NOMO-1 treated with DMSO at 0.1 percent for 48 hours (cell line): ENCODE results near the gene TRIM15.
A peak's percentile ranks its signal among the peaks of the same experiment; 100 is the strongest.
"Not testable (repeated sequence)": the region's sequence is repeated elsewhere in the genome, so short reads cannot be mapped to it uniquely, and the experiment has no call there.

Experiments used
- DNase-seq: peaks from one replicate; lab custom pipeline; 2025; ENCODE audit not compliant: unreplicated experiment; lab: John Stamatoyannopoulos, UW

The TRIM15 gene

DNA sequence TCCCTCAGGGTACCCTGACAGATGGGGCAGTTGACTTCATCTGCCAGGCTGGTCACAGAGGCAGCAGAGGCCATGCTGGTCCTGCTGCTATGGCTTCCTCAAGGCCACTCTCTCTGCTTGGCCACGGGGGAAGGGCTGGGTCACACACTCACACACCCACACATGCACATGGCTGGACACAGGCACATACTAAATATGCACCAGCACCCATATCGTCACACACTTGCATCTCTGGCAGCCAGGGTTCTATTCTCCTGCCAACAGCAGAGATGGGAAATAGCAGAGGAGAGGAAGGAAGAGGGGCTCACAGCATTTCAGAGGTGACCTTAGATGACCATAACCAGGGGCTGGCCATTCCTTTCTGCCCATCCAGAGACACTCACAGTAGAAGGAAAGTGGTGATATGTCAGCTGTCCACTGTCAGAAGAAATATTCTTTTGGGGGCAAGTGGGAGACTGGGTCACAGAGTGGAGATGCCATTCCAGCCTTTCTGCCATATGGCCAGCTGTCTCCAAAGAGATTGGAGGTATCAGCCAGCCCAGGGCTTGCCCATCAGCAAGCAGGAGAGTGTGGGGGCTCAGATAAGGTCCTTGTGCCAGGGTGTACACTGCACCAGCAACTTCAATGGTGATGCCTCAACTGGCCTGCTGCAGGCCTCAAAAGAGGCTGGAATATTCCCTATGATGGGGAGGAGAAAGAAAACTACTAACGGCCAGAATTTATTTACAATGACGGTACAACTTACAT lies 2.4 kb upstream of the TRIM15 start, which contains the start of gene TRIM10:
Gene TRIM10 (minus strand): TSS at position 427 of the 747 bp plus-strand sequence. CDS start 353 bp downstream, at position 74.
- DNase-seq: no peak

DNA sequence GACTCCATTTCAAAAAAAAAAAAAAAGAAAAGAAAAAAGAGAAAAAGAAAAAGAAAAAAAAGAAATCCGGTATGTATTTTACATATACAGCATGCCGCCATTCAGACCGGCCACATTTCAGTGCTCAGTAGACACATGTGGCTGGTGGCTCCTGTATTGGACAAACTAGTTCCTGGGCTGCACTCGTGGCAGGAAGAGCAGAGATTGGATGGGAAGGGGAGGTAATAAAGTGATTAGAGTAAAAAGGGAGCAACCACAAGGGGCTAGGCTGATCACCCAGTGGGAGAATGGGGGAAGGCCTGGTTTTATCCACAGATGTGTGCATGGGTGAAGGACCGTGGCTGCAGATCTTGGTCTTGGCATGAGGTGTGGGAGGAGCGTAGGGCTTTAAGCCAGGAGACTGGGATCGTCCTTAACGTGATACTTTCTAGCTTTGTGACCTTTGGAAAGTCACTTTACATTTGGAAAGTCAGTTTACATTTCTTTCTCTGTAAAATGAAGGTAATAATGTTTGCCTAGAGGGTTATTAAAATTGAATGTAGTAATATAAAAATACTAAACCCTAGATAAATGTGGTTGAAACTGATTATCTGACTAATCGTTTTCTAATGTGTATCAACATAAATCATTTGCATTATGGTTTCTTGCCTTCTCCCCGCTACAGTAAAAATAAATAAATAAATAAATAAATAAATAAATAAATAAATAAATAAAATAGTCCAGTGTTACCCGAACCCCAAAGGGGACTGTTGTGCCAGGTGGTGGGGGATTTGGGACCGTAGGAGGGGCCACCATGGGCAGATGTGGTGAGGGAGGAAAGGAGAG lies 869 bp upstream of the TRIM15 start:
- no peak for DNase-seq

DNA sequence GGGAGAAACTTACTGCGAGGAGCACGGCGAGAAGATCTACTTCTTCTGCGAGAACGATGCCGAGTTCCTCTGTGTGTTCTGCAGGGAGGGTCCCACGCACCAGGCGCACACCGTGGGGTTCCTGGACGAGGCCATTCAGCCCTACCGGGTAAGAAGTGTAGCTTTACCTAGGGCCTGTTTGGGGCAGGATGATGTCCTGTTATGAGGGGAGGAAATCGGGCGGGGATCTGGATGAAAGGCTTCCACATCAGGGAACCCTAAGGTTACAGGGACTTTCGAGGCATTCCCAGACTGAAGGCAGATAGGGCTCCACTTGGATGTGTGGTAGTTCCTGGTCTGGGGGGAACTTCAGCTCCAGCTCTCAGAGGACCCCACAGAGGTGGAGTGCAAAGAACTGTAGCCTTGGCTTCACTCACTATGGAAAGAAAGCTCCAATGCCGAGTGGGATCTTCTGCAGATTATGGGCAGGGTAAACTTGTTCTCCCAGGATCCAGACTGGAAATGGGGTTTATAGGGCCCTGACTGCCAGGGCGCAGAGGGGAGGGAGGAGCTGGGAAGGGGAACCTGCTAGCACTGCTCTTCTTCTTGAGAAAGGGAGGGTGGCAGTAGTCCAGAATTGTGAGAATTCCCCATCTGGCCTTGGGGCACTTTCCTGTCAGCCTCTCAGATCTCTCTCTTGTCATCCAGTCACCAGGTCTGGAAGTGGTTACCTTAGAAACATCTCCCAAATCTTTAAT lies 740 bp downstream of the TRIM15 start:
- DNase-seq: no peak

DNA sequence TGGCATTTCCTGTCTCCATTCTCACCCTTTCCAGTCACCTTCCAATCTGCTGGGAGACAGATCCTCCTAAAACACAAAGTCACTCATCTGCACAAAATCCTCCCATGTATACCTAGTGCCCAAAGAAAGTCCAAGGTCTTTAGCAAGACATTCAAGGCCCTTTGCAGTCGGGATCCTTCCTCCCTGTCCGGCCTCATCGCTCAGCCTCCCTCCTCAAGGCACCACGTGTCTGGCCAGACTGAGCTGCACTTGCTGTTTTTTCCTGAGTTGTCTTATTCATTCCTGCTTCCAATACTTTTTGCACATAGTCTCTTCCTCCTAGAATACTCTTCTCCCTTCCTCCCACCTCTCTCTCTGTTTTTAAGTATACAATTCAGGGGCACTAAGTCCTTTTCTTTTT lies 1.4 kb downstream of the TRIM15 start:
- no peak for DNase-seq

- DNase-seq: not testable (repeated sequence)
Measured at GRCh38 chr6:30165238-30165637, 1.9 kb downstream of the TRIM15 start.

- no peak for DNase-seq
Measured at GRCh38 chr6:30167101-30167500, 3.8 kb downstream of the TRIM15 start.

GRCh38 chr6:30168741-30169140 lies 5.4 kb downstream of the TRIM15 start:
- DNase-seq: no peak

DNA sequence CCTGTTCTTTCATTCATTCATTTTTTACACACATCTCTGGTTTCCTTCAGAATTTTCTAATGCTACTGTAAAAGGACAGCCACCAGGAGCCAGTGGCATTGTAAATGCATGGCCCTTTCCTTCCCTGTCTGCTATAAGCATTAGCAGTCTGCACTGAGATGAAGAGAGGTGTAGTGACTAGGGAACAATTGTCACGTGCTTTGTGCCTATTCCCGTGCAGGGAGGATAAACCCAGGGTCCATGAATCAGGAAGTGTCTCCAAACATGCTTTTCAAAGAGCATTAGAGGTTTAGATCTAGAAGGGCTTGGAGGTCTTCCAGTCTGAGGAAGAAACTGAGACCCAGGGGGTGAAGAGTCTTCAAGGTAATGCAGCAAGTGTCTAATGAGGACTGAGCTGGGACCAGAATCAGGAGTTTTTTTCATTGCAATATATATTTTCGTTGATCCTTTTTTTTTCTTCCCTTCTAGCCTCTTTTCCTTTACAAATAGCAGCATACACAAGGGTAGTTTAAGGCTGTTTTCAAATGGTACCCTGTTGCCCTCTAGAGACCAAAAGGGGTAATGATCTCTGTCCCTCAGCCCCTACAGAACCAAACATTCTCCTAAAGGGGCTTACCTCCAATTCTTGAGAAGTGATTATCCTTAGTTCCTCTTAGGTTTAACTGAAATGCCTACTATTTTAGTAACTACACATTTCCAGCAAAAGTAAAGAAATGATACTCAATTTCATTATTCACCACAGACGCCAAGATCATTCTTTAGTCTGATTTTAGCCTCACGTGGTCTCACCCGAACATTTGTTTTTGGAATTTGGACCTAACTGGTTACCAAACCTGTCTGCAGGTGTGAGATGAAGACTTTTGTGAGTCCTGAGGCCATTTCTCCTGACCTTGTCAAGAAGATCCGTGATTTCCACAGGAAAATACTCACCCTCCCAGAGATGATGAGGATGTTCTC lies 6.6 kb downstream of the TRIM15 start:
- peak; percentile 47 for DNase-seq

DNA sequence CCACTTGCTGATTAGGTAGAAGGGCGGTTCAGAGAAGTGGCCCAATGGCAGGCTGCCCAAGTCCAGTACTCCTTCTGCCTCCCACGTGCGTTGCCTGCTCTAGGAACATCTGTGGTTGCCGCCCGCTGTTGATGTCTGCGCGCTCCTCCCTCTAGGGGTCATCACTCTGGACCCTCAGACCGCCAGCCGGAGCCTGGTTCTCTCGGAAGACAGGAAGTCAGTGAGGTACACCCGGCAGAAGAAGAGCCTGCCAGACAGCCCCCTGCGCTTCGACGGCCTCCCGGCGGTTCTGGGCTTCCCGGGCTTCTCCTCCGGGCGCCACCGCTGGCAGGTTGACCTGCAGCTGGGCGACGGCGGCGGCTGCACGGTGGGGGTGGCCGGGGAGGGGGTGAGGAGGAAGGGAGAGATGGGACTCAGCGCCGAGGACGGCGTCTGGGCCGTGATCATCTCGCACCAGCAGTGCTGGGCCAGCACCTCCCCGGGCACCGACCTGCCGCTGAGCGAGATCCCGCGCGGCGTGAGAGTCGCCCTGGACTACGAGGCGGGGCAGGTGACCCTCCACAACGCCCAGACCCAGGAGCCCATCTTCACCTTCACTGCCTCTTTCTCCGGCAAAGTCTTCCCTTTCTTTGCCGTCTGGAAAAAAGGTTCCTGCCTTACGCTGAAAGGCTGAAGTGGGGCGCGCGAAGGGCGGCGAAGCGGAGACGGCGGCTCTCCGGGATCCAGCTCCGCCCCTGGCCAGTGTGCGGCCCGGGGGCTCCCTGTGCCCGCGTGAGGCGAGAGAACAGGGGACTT lies 8.5 kb downstream of the TRIM15 start:
- DNase-seq: no peak

- no peak for DNase-seq
Measured at GRCh38 chr6:30172681-30173080, 9.3 kb downstream of the TRIM15 start.

DNA sequence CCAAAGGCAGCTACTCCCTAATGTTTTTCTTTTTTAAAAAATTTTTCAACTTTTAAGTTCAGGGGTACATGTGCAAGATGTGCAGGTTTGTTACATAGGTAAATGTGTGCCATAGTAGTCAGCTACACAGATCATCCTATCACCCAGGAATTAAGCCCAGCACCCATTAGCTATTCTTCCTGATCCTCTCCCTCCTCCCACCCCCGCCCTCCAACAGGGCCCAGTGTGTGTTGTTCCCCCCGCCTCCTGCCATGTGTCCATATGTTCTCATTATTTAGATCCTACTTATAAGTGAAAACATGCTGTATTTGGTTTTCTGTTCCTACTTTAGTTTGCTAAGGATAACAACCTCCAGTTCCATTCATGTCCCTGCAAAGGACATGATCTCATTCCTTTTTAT lies 12.4 kb downstream of the TRIM15 start:
- DNase-seq: no peak

DNA sequence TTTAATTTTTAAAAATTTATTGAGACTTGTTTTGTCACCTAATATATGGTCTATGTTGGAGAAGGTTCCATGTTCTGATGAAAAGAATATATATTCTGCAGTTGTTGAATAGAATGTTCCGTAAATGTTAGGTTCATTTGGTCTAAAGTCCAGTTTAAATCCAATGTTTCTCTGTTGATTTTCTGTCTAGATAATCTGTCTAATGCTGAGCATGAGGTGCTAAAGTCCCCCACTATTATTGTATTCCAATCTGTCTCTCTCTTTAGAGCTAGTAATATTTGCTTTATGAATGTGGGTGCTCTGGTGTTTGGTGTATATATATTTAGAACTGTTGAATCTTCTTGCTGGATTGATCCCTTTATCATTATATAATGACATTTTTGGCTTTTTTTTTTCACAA lies 15.5 kb downstream of the TRIM15 start:
- DNase-seq: no peak

DNA sequence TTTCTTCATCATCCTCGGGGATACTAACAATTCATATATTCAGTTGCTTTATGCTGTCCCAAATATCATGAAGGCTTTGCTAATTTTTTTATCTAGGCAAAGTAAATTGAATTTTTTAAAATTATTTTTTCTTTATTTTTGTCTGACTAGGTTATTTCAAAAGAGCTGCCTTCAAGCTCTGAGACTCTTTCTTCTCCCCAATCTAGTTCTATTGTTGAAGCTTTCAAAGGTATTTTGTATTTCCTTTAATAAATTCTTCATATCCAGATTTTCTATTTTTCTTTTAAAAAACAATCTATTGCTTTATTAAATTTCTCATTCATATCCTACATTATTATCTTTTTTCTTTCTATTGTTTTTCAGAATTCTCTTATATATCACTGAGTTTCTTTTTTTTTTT lies 16.8 kb downstream of the TRIM15 start:
- no peak for DNase-seq

DNA sequence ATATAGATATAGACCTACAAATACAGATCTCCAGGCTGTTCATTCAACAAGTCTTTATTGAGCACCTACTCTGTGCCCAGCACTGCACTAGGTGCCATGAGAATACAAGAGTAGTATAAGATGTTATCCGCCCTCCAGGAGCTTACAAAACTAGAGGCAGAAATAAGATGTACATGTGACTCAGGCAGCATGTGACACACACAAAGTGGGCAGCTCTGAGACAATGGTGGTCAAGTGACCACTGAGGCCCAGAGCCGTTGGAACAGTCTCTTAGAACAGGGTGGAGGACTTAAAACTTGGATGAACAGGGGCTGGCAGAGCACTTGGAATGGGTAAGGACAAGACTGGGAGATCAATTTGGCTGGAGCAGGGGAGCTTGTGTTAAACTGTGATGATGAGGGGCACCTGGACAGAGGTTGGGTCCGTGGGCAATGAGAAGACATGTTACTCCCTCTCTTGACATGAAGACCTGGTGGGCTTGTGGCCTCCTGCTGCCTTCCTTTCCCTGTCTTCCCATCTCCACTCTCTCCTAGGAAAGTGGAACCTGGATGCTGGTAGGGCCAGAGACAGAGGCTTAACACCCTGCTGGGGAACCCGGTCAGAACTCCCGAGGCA lies 21.2 kb downstream of the TRIM15 start:
- no peak for DNase-seq

DNA sequence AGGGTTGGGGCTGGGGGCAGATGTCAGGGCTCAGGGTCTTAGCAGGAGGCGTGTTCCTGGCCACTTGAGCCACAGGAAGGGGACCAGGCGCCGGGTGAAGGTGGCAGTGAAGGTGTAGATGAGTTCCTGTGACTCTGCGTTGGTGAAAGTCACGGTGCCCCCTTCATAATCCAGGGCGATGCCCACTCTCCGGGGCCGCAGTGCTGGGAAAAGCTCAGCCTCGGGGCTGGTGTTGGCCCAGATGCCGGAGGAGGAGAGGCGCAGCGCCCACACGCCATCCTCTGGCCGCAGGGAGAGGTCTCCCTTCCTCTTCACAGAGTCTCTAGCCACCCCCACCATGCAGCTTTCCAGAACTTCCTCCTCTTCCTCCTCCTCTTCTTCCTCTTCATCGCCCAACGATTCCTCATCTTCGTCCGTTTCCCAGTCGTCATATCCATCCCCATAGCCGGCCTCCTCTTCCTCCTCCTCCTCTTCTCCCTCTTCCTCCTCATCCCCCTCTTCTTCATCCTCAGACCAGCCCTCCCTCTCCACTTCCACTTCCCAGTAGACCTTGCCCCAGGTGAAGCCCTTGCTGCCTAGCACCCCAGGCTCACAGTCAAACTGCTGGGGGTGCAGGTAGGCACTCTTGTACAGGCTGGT lies 22.6 kb downstream of the TRIM15 start:
- no peak for DNase-seq

DNA sequence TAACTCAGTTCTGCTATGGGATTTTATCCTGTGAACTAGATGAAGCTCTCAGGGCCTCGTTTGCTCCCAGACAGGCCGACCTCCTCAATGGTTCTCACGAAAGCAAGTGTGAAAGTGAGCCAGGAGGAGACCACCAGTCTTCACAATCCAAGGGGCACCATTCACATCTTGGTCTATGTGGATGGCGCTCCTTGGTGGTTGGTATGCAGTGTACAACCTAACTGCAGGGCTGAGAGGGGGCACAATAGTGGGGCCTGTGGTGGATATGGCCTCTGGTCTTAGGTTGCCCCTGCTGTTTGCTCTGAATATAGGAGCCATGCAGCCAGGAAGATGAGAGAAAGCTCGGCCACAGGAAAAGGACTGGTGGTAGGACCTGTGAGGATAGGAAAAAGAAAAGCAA lies 25.2 kb downstream of the TRIM15 start:
- no peak for DNase-seq

DNA sequence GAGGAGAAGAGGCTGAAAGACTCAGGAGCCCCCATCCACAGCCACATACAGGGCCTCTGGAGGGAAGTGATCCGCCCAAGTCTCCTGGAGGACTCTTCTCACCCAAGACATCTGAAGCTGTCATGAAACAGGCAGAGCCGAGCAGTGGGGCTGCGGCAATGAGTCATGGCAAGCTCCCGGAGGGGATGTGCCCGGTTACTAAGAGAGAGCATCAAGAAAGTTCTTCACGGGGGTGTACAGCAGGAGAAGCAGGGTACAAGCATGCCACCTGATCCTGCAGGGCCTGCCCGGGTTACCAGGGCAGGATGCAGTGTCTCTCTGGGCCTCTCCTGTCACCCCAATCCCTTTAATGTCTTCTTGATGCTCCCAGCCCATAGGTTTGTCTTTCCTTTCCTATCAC lies 28.7 kb downstream of the TRIM15 start:
- DNase-seq: no peak

DNA sequence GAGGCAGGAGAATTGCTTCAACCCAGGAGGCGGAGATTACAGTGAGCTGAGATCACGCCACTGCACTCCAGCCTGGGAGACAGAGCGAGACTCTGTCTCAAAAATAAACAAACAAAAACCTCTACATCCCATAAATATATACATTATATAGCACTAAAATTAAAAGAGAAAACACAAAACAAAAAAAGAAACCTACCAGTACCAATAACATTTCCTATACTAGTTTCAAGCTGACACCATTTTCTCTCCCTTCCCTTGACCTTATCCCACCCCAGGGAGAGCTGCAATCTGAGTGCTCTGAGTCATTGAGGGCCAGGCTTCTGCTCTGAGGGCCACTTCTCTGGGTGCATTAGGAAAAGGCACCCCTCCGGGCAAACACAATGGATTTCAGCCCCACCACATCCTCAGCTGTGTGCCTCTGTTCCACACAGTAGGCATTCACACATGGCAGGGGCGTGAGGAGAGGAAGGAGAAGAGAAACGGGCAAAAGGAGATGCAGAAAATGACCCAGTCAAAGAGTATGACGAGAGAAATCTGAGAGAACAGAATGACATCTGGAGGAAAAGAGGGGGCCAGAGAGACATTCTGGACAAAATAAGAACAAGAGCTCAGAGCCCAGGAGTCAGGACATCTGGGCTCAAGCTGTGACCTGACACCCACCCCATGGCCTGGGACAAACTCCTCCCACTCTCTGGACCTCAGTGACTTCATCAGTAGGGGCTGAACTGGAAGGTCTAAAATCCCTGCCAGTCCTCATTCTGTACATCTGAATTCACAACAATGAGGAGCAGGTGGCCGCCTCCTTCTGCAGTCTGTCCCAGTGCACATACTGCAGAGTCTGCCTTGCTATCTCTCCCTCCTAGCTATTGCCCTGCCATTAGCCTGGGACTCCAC lies 31.7 kb downstream of the TRIM15 start:
- DNase-seq: no peak
